Liver (tissue), 9 donors: ENCODE measurements around the gene TRH. TPM values are rescaled to one million over a fixed set of nuclear protein-coding genes. Genes with fewer than 3 reads are reported as not detected.

ENCODE experiments used
- DNase-seq: peaks from one replicate; pipeline ENCODE4 v3.0.0-alpha.2; 2017; ENCODE audit warnings: low spot score
- H3K27ac ChIP-seq, 2 donors: one replicate each; pipeline ENCODE4 v1.7.0; 2013; ENCODE audit warnings: inconsistent platforms in 2 of 2, low read length in 2 of 2, control low read depth in 1 of 2, low read depth in 1 of 2, mild to moderate bottlenecking in 1 of 2
- H3K27me3 ChIP-seq, 4 donors: one replicate each; pipeline versions ENCODE4 v1.6.1 to v1.7.0; 2013; ENCODE audit warnings: low read length in 3 of 4, inconsistent platforms in 1 of 4, mild to moderate bottlenecking in 1 of 4, moderate library complexity in 1 of 4; ENCODE audit not compliant: control insufficient read depth in 4 of 4, insufficient read depth in 4 of 4
- H3K36me3 ChIP-seq, 4 donors: one replicate each; pipeline versions ENCODE4 v1.6.1 to v1.7.0; 2013; ENCODE audit warnings: low read length in 3 of 4, mild to moderate bottlenecking in 3 of 4, low read depth in 1 of 4, moderate library complexity in 1 of 4; ENCODE audit not compliant: control insufficient read depth in 4 of 4, insufficient read depth in 3 of 4
- H3K4me1 ChIP-seq, 4 donors: one replicate each; pipeline versions ENCODE4 v1.6.1 to v1.7.0; 2013; ENCODE audit warnings: low read length in 3 of 4, mild to moderate bottlenecking in 3 of 4, moderate library complexity in 1 of 4; ENCODE audit not compliant: control insufficient read depth in 4 of 4, insufficient read depth in 4 of 4
- H3K4me3 ChIP-seq, 3 donors: one replicate each; pipeline versions ENCODE4 v1.6.1 to v1.7.0; 2013; ENCODE audit warnings: low read length in 3 of 3, control low read depth in 1 of 3, low read depth in 1 of 3, mild to moderate bottlenecking in 1 of 3
- H3K9ac ChIP-seq, 2 donors: one replicate each; pipeline ENCODE4 v1.7.0; 2013; ENCODE audit warnings: low read length in 2 of 2, mild to moderate bottlenecking in 2 of 2, moderate library complexity in 2 of 2, control low read depth in 1 of 2, low read depth in 1 of 2
- H3K9me3 ChIP-seq, 4 donors: one replicate each; pipeline versions ENCODE4 v1.6.1 to v1.7.0; 2013; ENCODE audit warnings: low read length in 3 of 4; ENCODE audit not compliant: control insufficient read depth in 4 of 4
- EGR1 ChIP-seq, 2 donors: IDR thresholded peaks; 2 replicates each; pipeline ENCODE4 v1.6.1; 2016 to 2018; ENCODE audit warnings: antibody characterized with exemption in 2 of 2, low read depth in 2 of 2
- FOXA1 ChIP-seq: IDR thresholded peaks from 2 replicates; pipeline ENCODE4 v1.6.1; 2016; ENCODE audit warnings: antibody characterized with exemption
- FOXA2 ChIP-seq: IDR thresholded peaks from 2 replicates; pipeline ENCODE4 v1.6.1; 2016; ENCODE audit warnings: antibody characterized with exemption
- GABPA ChIP-seq, 2 donors: IDR thresholded peaks in 1 of 2; conservative IDR thresholded peaks in 1 of 2; 2 replicates each; pipeline ENCODE4 v1.6.1; 2016; ENCODE audit warnings: antibody characterized with exemption in 2 of 2, mild to moderate bottlenecking in 1 of 2, moderate library complexity in 1 of 2
- HNF4A ChIP-seq, 2 donors: conservative IDR thresholded peaks; 2 replicates each; pipeline ENCODE4 v1.6.1; 2016; ENCODE audit warnings: antibody characterized with exemption in 2 of 2, mild to moderate bottlenecking in 2 of 2
- JUND ChIP-seq, 2 donors: IDR thresholded peaks; 2 replicates each; pipeline ENCODE4 v1.6.1; 2016; ENCODE audit warnings: antibody characterized with exemption in 2 of 2
- RAD21 ChIP-seq, 2 donors: IDR thresholded peaks; 2 replicates each; pipeline ENCODE4 v1.6.1; 2016; ENCODE audit warnings: antibody characterized with exemption in 2 of 2, mild to moderate bottlenecking in 2 of 2
- REST ChIP-seq: IDR thresholded peaks from 2 replicates; pipeline ENCODE4 v1.6.1; 2016; ENCODE audit warnings: antibody characterized with exemption, mild to moderate bottlenecking
- RXRA ChIP-seq, 2 donors: IDR thresholded peaks; 2 replicates each; pipeline ENCODE4 v1.6.1; 2017 to 2018; ENCODE audit warnings: antibody characterized with exemption in 2 of 2, mild to moderate bottlenecking in 1 of 2
- SP1 ChIP-seq: IDR thresholded peaks from 2 replicates; pipeline ENCODE4 v1.6.1; 2018; ENCODE audit warnings: antibody characterized with exemption, mild to moderate bottlenecking
- TAF1 ChIP-seq: conservative IDR thresholded peaks from 2 replicates; pipeline ENCODE4 v1.6.1; 2016; ENCODE audit warnings: antibody characterized with exemption, mild to moderate bottlenecking
- YY1 ChIP-seq: IDR thresholded peaks from 2 replicates; pipeline ENCODE4 v1.6.1; 2016; ENCODE audit warnings: antibody characterized with exemption, mild to moderate bottlenecking
- ZBTB33 ChIP-seq: IDR thresholded peaks from 2 replicates; pipeline ENCODE4 v1.6.1; 2016; ENCODE audit warnings: antibody characterized with exemption
- WGBS: extraction: QIAGEN DNeasy Blood & Tissue Kit; methylation state at CpG from one replicate; pipeline ENCODE4 v1.1.7; 2013; 5-methylcytosine and 5-hydroxymethylcytosine counted together
- polyA plus RNA-seq, 2 donors: library from polyadenylated mRNA; stranded (reverse) in 1 of 2; unstranded in 1 of 2; fragments of 200-250 nt in 1 of 2; fragments of >200 nt in 1 of 2; fragmentation: Nextera tagmentation in 1 of 2; extraction: Ambion mirVana in 1 of 2; gene quantifications; one replicate each; pipeline versions ENCODE4 v1.2.1 to v1.2.3, GENCODE V29; 2013 to 2015
- total RNA-seq, 2 donors: library from RNA; depleted of rRNA; stranded (reverse); fragments of >200 nt; gene quantifications; one replicate each; pipeline ENCODE4 v1.2.3, GENCODE V29; 2014
- TF ChIP-seq, protein P1 (sequence below): fragments of 150-350 bp; IDR thresholded peaks from 2 replicates; pipeline ENCODE4 v1.5.1; 2017; ENCODE audit warnings: improper control_type of control experiment, low read depth, low read length; ENCODE audit not compliant: missing input control
- TF ChIP-seq, protein P2 (sequence below): IDR thresholded peaks from 2 replicates; pipeline ENCODE4 v1.6.1; 2016; ENCODE audit warnings: antibody characterized with exemption
- TF ChIP-seq, protein P3 (sequence below): IDR thresholded peaks from 2 replicates; pipeline ENCODE4 v1.6.1; 2016; ENCODE audit warnings: antibody characterized with exemption
- donor health status: healthy.
- donor health status: healthy.
- donor health status: healthy.
- donor health status: healthy.
- donor health status: healthy.

TRH gene
- total and polyA plus RNA-seq, 4 donors = 0.28 TPM; not detected in 3

DNA sequence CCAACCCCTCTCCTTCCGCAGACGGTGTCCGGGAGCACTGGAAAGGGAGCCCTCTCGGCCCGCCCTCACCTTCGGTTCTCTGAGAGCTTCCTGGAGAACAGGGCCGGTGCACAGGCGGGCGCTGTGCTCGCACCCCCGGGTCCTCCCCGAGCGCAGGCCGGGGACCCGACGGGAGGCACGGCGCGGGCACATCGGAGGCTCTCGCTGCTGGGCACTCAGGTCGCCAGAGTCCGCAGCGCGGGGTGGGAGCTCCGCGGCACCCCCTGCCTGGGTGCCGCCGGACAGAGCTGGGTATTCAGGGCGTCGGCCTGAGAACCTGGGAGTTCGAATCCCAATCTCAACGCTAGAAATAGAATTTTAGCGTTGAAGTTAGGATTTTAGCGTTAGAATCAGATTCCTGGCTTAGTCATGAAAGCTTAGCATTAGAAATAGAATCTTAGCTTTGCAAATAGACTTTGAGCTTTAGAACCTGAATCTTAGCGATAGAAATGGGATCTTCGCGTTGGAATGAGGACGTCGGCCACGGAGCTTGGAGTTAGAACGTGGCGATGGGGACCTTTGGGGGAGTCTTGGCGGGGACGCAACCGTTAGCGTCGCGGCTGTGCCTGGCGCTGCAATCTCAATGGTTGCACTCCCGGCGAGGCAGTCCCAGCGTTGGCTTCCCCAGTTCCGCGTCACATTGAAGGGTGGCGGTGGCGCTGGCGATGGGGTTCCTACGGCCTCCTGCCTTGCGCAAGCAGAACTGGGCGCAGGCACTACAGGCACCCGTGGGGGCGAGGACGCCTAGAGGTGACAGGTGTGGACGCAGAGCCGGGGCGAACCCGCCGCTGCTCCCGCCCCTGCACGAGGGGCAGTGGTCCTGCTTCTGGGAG, 549 bp downstream of the TRH start:
- H3K27me3 ChIP-seq = peaks cover 0 to 10% (median 5%) of the 10 kb centered on the region in 4 donors
- DNase-seq = no peak
- peak overlapping the region in 1 of 3 donors; percentile 22 for H3K4me3 ChIP-seq
- H3K9me3 ChIP-seq = no peaks in the 10 kb centered on the region
- TF ChIP-seq TAF1 = no peak
- TF ChIP-seq, protein P1, sequence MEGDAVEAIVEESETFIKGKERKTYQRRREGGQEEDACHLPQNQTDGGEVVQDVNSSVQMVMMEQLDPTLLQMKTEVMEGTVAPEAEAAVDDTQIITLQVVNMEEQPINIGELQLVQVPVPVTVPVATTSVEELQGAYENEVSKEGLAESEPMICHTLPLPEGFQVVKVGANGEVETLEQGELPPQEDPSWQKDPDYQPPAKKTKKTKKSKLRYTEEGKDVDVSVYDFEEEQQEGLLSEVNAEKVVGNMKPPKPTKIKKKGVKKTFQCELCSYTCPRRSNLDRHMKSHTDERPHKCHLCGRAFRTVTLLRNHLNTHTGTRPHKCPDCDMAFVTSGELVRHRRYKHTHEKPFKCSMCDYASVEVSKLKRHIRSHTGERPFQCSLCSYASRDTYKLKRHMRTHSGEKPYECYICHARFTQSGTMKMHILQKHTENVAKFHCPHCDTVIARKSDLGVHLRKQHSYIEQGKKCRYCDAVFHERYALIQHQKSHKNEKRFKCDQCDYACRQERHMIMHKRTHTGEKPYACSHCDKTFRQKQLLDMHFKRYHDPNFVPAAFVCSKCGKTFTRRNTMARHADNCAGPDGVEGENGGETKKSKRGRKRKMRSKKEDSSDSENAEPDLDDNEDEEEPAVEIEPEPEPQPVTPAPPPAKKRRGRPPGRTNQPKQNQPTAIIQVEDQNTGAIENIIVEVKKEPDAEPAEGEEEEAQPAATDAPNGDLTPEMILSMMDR = no peak
- no peak for TF ChIP-seq RAD21 (IDR thresholded peaks at IDR 0.05)
- no peak for TF ChIP-seq HNF4A (conservative IDR thresholded peaks at IDR 0.05)
- no peak for TF ChIP-seq YY1
- TF ChIP-seq REST = no peak
- no peak for TF ChIP-seq FOXA1
- H3K36me3 ChIP-seq = no peaks in the 10 kb centered on the region
- no peak overlapping the region for H3K27ac ChIP-seq
- peaks cover 0 to 21% (median 9%) of the 10 kb centered on the region in 4 donors for H3K4me1 ChIP-seq
- no peak overlapping the region for H3K9ac ChIP-seq
- WGBS = 4% methylated on average over 71 of the region's 71 CpGs

GRCh38 chr3:129975705-129976048, 1.2 kb downstream of the TRH start:
- Histone ChIP-seq H3K9ac (no peak overlapping the region), H3K27ac (no peak overlapping the region), H3K4me3 (peak overlapping the region in 1 of 3 donors; percentile 3), H3K4me1 (peaks cover 0 to 21% (median 9%) of the 10 kb centered on the region in 4 donors), H3K9me3 (no peaks in the 10 kb centered on the region), H3K36me3 (no peaks in the 10 kb centered on the region), H3K27me3 (peaks cover 0 to 10% (median 5%) of the 10 kb centered on the region in 4 donors)
- 8% methylated on average over 27 of the region's 27 CpGs for WGBS
- no peak for DNase-seq
- TF ChIP-seq JUND (IDR thresholded peaks at IDR 0.05) (no peak), GABPA (IDR thresholded peaks at IDR 0.05 in 1 of 2, conservative IDR thresholded peaks at IDR 0.05 in 1 of 2) (no peak), EGR1 (IDR thresholded peaks at IDR 0.05; ENCODE audit: low read depth in 2 of 2) (no peak), TAF1 (no peak), YY1 (no peak), HNF4A (conservative IDR thresholded peaks at IDR 0.05) (no peak), ZBTB33 (no peak), RXRA (IDR thresholded peaks at IDR 0.05) (no peak), REST (no peak), RAD21 (IDR thresholded peaks at IDR 0.05) (no peak), SP1 (no peak), FOXA2 (no peak)
- TF ChIP-seq, protein P2, sequence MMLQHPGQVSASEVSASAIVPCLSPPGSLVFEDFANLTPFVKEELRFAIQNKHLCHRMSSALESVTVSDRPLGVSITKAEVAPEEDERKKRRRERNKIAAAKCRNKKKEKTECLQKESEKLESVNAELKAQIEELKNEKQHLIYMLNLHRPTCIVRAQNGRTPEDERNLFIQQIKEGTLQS = no peak
- TF ChIP-seq, protein P3, sequence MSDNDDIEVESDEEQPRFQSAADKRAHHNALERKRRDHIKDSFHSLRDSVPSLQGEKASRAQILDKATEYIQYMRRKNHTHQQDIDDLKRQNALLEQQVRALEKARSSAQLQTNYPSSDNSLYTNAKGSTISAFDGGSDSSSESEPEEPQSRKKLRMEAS = no peak
- TF ChIP-seq, protein P1 = no peak
